SK-N-SH treated with all-trans-retinoic acid at 6 μM for 48 hours (cell line): ENCODE results near the gene PPP1R12A.

ENCODE experiments used
- ATAC-seq: fragments of 200-7000 bp; cut with Tn5 transposase; 3 replicates; pipeline ENCODE4 v1.9.1; 2020; ENCODE audit warnings: mild to moderate bottlenecking, moderate library complexity
- ARNTL ChIP-seq: fragments of 450-650 bp; formaldehyde crosslinking; IDR thresholded peaks from 2 replicates; pipeline ENCODE4 v1.5.0; 2020; ENCODE audit warnings: low read depth, mild to moderate bottlenecking, moderate library complexity, borderline replicate concordance
- BACH2 ChIP-seq: fragments of 250-450 bp; sonication (Bioruptor Pico); IDR thresholded peaks from 2 replicates; pipeline ENCODE4 v1.9.0; 2021; ENCODE audit warnings: mild to moderate bottlenecking, borderline replicate concordance
- CSDC2 ChIP-seq: fragments of 250-450 bp; sonication (Bioruptor Pico); IDR thresholded peaks from 2 replicates; pipeline ENCODE4 v1.5.0; 2020; ENCODE audit warnings: mild to moderate bottlenecking, moderate library complexity
- CSRNP3 ChIP-seq: fragments of 250-450 bp; sonication (Bioruptor Pico); IDR thresholded peaks from 2 replicates; pipeline ENCODE4 v1.5.1; 2021; ENCODE audit warnings: mild to moderate bottlenecking, moderate library complexity
- ESRRG ChIP-seq: fragments of 250-450 bp; sonication (Bioruptor Pico); IDR thresholded peaks from 2 replicates; pipeline ENCODE4 v1.6.1; 2021; ENCODE audit warnings: mild to moderate bottlenecking
- GLIS3 ChIP-seq: fragments of 250-450 bp; sonication (Bioruptor Pico); IDR thresholded peaks from 2 replicates; pipeline ENCODE4 v1.5.0; 2020; ENCODE audit warnings: mild to moderate bottlenecking, moderate library complexity
- ISL1 ChIP-seq: fragments of 250-450 bp; sonication (Bioruptor Pico); IDR thresholded peaks from 2 replicates; pipeline ENCODE4 v2.1.2; 2022; ENCODE audit warnings: mild to moderate bottlenecking, moderate library complexity
- OSR1 ChIP-seq: fragments of 250-450 bp; sonication (Bioruptor Pico); IDR thresholded peaks from 2 replicates; pipeline ENCODE4 v1.8.0; 2022; ENCODE audit warnings: moderate library complexity, mild to moderate bottlenecking, inconsistent platforms
- POU6F1 ChIP-seq: fragments of 250-450 bp; sonication (Bioruptor Pico); IDR thresholded peaks from 2 replicates; pipeline ENCODE4 v1.8.0; 2021; ENCODE audit warnings: low read depth, mild to moderate bottlenecking, moderate library complexity, borderline replicate concordance
- PPARA ChIP-seq: fragments of 250-450 bp; sonication (Bioruptor Pico); IDR thresholded peaks from 2 replicates; pipeline ENCODE4 v1.5.0; 2020; ENCODE audit warnings: mild to moderate bottlenecking, borderline replicate concordance
- RARB ChIP-seq: fragments of 250-450 bp; sonication (Bioruptor Pico); IDR thresholded peaks from 2 replicates; pipeline ENCODE4 v1.8.0; 2021; ENCODE audit warnings: mild to moderate bottlenecking, moderate library complexity
- SNAI2 ChIP-seq: fragments of 250-450 bp; sonication (Bioruptor Pico); IDR thresholded peaks from 2 replicates; pipeline ENCODE4 v1.5.0; 2020; ENCODE audit warnings: mild to moderate bottlenecking, moderate library complexity
- TCF4 ChIP-seq: fragments of 250-450 bp; sonication (Bioruptor Pico); IDR thresholded peaks from 2 replicates; pipeline ENCODE4 v1.8.0; 2021; ENCODE audit warnings: mild to moderate bottlenecking, moderate library complexity, borderline replicate concordance
- TOX ChIP-seq: fragments of 250-450 bp; sonication (Bioruptor Pico); IDR thresholded peaks from 2 replicates; pipeline ENCODE4 v1.8.0; 2021; ENCODE audit warnings: mild to moderate bottlenecking, moderate library complexity, borderline replicate concordance
- TSHZ2 ChIP-seq: fragments of 250-450 bp; sonication (Bioruptor Pico); IDR thresholded peaks from 2 replicates; pipeline ENCODE4 v1.5.0; 2020; ENCODE audit warnings: mild to moderate bottlenecking, moderate library complexity
- ZC3H10 ChIP-seq: fragments of 250-450 bp; sonication (Bioruptor Pico); IDR thresholded peaks from 2 replicates; pipeline ENCODE4 v1.5.1; 2021; ENCODE audit warnings: mild to moderate bottlenecking, moderate library complexity
- ZFP3 ChIP-seq: fragments of 250-450 bp; sonication (Bioruptor Pico); IDR thresholded peaks from 2 replicates; pipeline ENCODE4 v1.5.0; 2020; ENCODE audit warnings: mild to moderate bottlenecking, moderate library complexity
- ZFP30 ChIP-seq: fragments of 450-650 bp; formaldehyde crosslinking; IDR thresholded peaks from 2 replicates; pipeline ENCODE4 v1.5.0; 2022; ENCODE audit warnings: mild to moderate bottlenecking, moderate library complexity
- ZNF565 ChIP-seq: fragments of 450-650 bp; formaldehyde crosslinking; conservative IDR thresholded peaks from 2 replicates; pipeline ENCODE4 v1.5.0; 2020; ENCODE audit warnings: low read depth, mild to moderate bottlenecking, moderate library complexity
- ZNF70 ChIP-seq: fragments of 450-650 bp; formaldehyde crosslinking; IDR thresholded peaks from 2 replicates; pipeline ENCODE4 v1.5.0; 2020; ENCODE audit warnings: mild to moderate bottlenecking, moderate library complexity
- ZNF8 ChIP-seq: fragments of 450-650 bp; formaldehyde crosslinking; IDR thresholded peaks from 2 replicates; pipeline ENCODE4 v1.5.0; 2020; ENCODE audit warnings: mild to moderate bottlenecking, moderate library complexity

Gene PPP1R12A

GRCh38 chr12:79747274-79747673 lies 187.6 kb downstream of the PPP1R12A start:
- no peak for ATAC-seq
- no peak for TF ChIP-seq POU6F1 (CRISPR knock-in tag)

GRCh38 chr12:79737875-79738718 lies 196.8 kb downstream of the PPP1R12A start:
- peak; percentile 43; the same call in 2 of the 3 replicates for ATAC-seq
- TF ChIP-seq TOX (no peak), ZNF8 (no peak), BACH2 (CRISPR knock-in tag) (no peak), ARNTL (no peak), PPARA (CRISPR knock-in tag) (no peak), CSRNP3 (no peak), ZFP3 (CRISPR knock-in tag) (no peak), CSDC2 (CRISPR knock-in tag) (no peak), TSHZ2 (CRISPR knock-in tag) (no peak), SNAI2 (CRISPR knock-in tag) (no peak), ZNF565 (CRISPR knock-in tag) (no peak), RARB (no peak), ZC3H10 (no peak), ZFP30 (CRISPR knock-in tag) (no peak), ESRRG (CRISPR knock-in tag) (no peak), ISL1 (CRISPR knock-in tag) (no peak), GLIS3 (CRISPR knock-in tag) (no peak), ZNF70 (CRISPR knock-in tag) (no peak), OSR1 (CRISPR knock-in tag) (no peak), TCF4 (CRISPR knock-in tag) (no peak)

GRCh38 chr12:79732638-79733037 lies 202.3 kb downstream of the PPP1R12A start:
- no peak for TF ChIP-seq GLIS3 (CRISPR knock-in tag)
- no peak for TF ChIP-seq TSHZ2 (CRISPR knock-in tag)
- ATAC-seq: no peak

- TF ChIP-seq ZC3H10 (no peak), GLIS3 (CRISPR knock-in tag) (no peak), ZFP3 (CRISPR knock-in tag) (no peak), CSRNP3 (no peak), RARB (no peak), PPARA (CRISPR knock-in tag) (no peak)
- ATAC-seq: no peak
Measured at GRCh38 chr12:79725987-79726386, 208.9 kb downstream of the PPP1R12A start.
